Measurements from ENCODE around the gene PRAMEF17.
"Not testable (repeated sequence)": the region's sequence is repeated elsewhere in the genome, so short reads cannot be mapped to it uniquely, and the experiment has no call there.

Gene PRAMEF17

GRCh38 chr1:13407811-13408210, 18.4 kb downstream of the PRAMEF17 start:
- Histone ChIP-seq H4K20me1 (ENCODE audit: low read depth, low read length) (no peaks in the 10 kb centered on the region), H3K27ac (ENCODE audit: low read depth, low read length) (no peak overlapping the region), H3K27me3 (ENCODE audit: low read length) (no peaks in the 10 kb centered on the region), H3K36me3 (ENCODE audit: low read length) (no peaks in the 10 kb centered on the region), H3K4me3 (ENCODE audit: insufficient read depth, low read length, poor library complexity, severe bottlenecking) (no peak overlapping the region), H3K9me3 (ENCODE audit: insufficient read depth, low read length) (no peaks in the 10 kb centered on the region), H3F3A (ENCODE audit: insufficient read depth) (no peaks in the 10 kb centered on the region), H3K9ac (ENCODE audit: low read length) (no peak overlapping the region), H3K79me2 (ENCODE audit: insufficient read depth, low read length) (no peaks in the 10 kb centered on the region), H2AFZ (ENCODE audit: low read depth, low read length, severe bottlenecking) (no peak overlapping the region), H3K9me2 (replicated peaks; ENCODE audit: insufficient read depth, low read length) (no peaks in the 10 kb centered on the region), H3K4me2 (ENCODE audit: low read depth, low read length, poor library complexity, severe bottlenecking) (no peak overlapping the region)
- no peak for TF ChIP-seq CTCF (IDR thresholded peaks at IDR 0.05; ENCODE audit: insufficient read depth, low read length, poor library complexity, severe bottlenecking)
- TF ChIP-seq EZH2phosphoT487 (conservative IDR thresholded peaks at IDR 0.05; ENCODE audit: low read length) = no peak

GRCh38 chr1:13410150-13410549, 20.7 kb downstream of the PRAMEF17 start, which contains the start of gene PRAMEF20:
PRAMEF20 (plus strand) TSS chr1:13410450; CDS start chr1:13416355, 5,905 bp downstream.
- H4K20me1 ChIP-seq (ENCODE audit: low read depth, low read length); H3K9me2 ChIP-seq (replicated peaks; ENCODE audit: insufficient read depth, low read length); H3K36me3 ChIP-seq (ENCODE audit: low read length); H3K4me3 ChIP-seq (ENCODE audit: insufficient read depth, low read length, poor library complexity, severe bottlenecking); H3K27me3 ChIP-seq (ENCODE audit: low read length); H3K27ac ChIP-seq (ENCODE audit: low read depth, low read length); H3F3A ChIP-seq (ENCODE audit: insufficient read depth); H2AFZ ChIP-seq (ENCODE audit: low read depth, low read length, severe bottlenecking); H3K4me2 ChIP-seq (ENCODE audit: low read depth, low read length, poor library complexity, severe bottlenecking); H3K9ac ChIP-seq (ENCODE audit: low read length); H3K9me3 ChIP-seq (ENCODE audit: insufficient read depth, low read length); H3K79me2 ChIP-seq (ENCODE audit: insufficient read depth, low read length): not testable (repeated sequence)

- Histone ChIP-seq H3K4me3 (ENCODE audit: insufficient read depth, low read length, poor library complexity, severe bottlenecking) (no peak overlapping the region), H3K36me3 (ENCODE audit: low read length) (no peaks in the 10 kb centered on the region), H3K9me2 (replicated peaks; ENCODE audit: insufficient read depth, low read length) (no peaks in the 10 kb centered on the region), H3K79me2 (ENCODE audit: insufficient read depth, low read length) (no peaks in the 10 kb centered on the region), H3K9ac (ENCODE audit: low read length) (no peak overlapping the region), H3K4me2 (ENCODE audit: low read depth, low read length, poor library complexity, severe bottlenecking) (no peak overlapping the region), H3F3A (ENCODE audit: insufficient read depth) (no peaks in the 10 kb centered on the region), H3K27ac (ENCODE audit: low read depth, low read length) (no peak overlapping the region), H2AFZ (ENCODE audit: low read depth, low read length, severe bottlenecking) (no peak overlapping the region), H4K20me1 (ENCODE audit: low read depth, low read length) (no peaks in the 10 kb centered on the region), H3K27me3 (ENCODE audit: low read length) (no peaks in the 10 kb centered on the region), H3K9me3 (ENCODE audit: insufficient read depth, low read length) (no peaks in the 10 kb centered on the region)
- TF ChIP-seq CTCF (IDR thresholded peaks at IDR 0.05; ENCODE audit: insufficient read depth, low read length, poor library complexity, severe bottlenecking) (no peak), EZH2phosphoT487 (conservative IDR thresholded peaks at IDR 0.05; ENCODE audit: low read length) (no peak)
Measured at GRCh38 chr1:13430495-13430894, 41.1 kb downstream of the PRAMEF17 start.

GRCh38 chr1:13432251-13432650, 42.8 kb downstream of the PRAMEF17 start:
- no peak for TF ChIP-seq CTCF (IDR thresholded peaks at IDR 0.05; ENCODE audit: insufficient read depth, low read length, poor library complexity, severe bottlenecking)
- TF ChIP-seq EZH2phosphoT487 (conservative IDR thresholded peaks at IDR 0.05; ENCODE audit: low read length) = no peak
- Histone ChIP-seq H2AFZ (ENCODE audit: low read depth, low read length, severe bottlenecking) (no peak overlapping the region), H3K4me3 (ENCODE audit: insufficient read depth, low read length, poor library complexity, severe bottlenecking) (no peak overlapping the region), H3K9me2 (replicated peaks; ENCODE audit: insufficient read depth, low read length) (no peaks in the 10 kb centered on the region), H3K27me3 (ENCODE audit: low read length) (no peaks in the 10 kb centered on the region), H3K36me3 (ENCODE audit: low read length) (no peaks in the 10 kb centered on the region), H4K20me1 (ENCODE audit: low read depth, low read length) (no peaks in the 10 kb centered on the region), H3K27ac (ENCODE audit: low read depth, low read length) (no peak overlapping the region), H3K4me2 (ENCODE audit: low read depth, low read length, poor library complexity, severe bottlenecking) (no peak overlapping the region), H3K9me3 (ENCODE audit: insufficient read depth, low read length) (no peaks in the 10 kb centered on the region), H3K79me2 (ENCODE audit: insufficient read depth, low read length) (no peaks in the 10 kb centered on the region), H3K9ac (ENCODE audit: low read length) (no peak overlapping the region), H3F3A (ENCODE audit: insufficient read depth) (no peaks in the 10 kb centered on the region)

- not testable (repeated sequence) for H3K27me3 ChIP-seq (ENCODE audit: low read length); H3K9ac ChIP-seq (ENCODE audit: low read length); H3K36me3 ChIP-seq (ENCODE audit: low read length); H3K79me2 ChIP-seq (ENCODE audit: insufficient read depth, low read length); H3K4me2 ChIP-seq (ENCODE audit: low read depth, low read length, poor library complexity, severe bottlenecking); H3K9me3 ChIP-seq (ENCODE audit: insufficient read depth, low read length); H4K20me1 ChIP-seq (ENCODE audit: low read depth, low read length); H3K27ac ChIP-seq (ENCODE audit: low read depth, low read length); H3F3A ChIP-seq (ENCODE audit: insufficient read depth); H3K9me2 ChIP-seq (replicated peaks; ENCODE audit: insufficient read depth, low read length); H2AFZ ChIP-seq (ENCODE audit: low read depth, low read length, severe bottlenecking); H3K4me3 ChIP-seq (ENCODE audit: insufficient read depth, low read length, poor library complexity, severe bottlenecking)
Measured at GRCh38 chr1:13433694-13434358, 44.4 kb downstream of the PRAMEF17 start.

All from SU-DHL-6 (cell line).